Measurements from ENCODE around the gene OSBPL9. TPM values are rescaled to one million over a fixed set of nuclear protein-coding genes. Genes with fewer than 3 reads are reported as not detected.

Gene OSBPL9
- polyA plus RNA-seq, 4 donors, result 19.7 to 72.9 (median 31.8) TPM

DNA sequence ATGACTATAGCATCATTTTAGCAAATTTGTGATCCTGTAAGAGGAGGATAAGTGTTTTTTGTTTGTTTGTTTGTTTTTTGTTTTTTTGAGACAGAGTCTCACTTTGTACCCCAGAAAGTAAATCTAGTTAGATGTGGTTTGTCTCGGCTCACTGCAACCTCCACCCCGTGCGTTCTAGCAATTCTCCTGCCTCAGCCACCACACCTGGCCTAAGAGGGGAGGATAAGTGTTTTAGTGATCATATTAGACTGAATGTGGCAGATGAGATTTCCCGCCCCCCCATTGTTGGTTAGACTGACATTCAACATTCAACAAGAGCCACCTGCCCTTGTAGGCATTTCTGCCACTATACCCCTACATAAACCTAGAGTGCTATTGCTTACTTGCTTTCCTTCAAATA, 98.5 kb downstream of the OSBPL9 start:
- no peak for FAIRE-seq
- no peaks in the 10 kb centered on the region for H3K27me3 ChIP-seq (ENCODE audit: control insufficient read depth in 3 of 3, insufficient read depth in 3 of 3, low read length in 3 of 3)
- no peak overlapping the region for H3K27ac ChIP-seq (ENCODE audit: low read depth in 1 of 3, low read length in 2 of 3)
- H3K9me3 ChIP-seq (ENCODE audit: control insufficient read depth in 2 of 2, insufficient read depth in 1 of 2, low read depth in 1 of 2, low read length in 1 of 2), result no peaks in the 10 kb centered on the region
- H3K4me3 ChIP-seq (ENCODE audit: low read depth in 1 of 3, low read length in 3 of 3), result no peak overlapping the region
- WGBS, 3 donors, result 89 to 97% (median 94%) methylated on average over 4 of the region's 4 CpGs
- H3K4me1 ChIP-seq (ENCODE audit: control insufficient read depth in 3 of 3, insufficient read depth in 2 of 3, low read depth in 1 of 3, low read length in 2 of 3), result no peaks in the 10 kb centered on the region
- H3K36me3 ChIP-seq (ENCODE audit: control insufficient read depth in 3 of 3, insufficient read depth in 2 of 3, low read depth in 1 of 3, low read length in 3 of 3), result peaks cover 0 to 1% (median 0%) of the 10 kb centered on the region in 3 donors
- no peak for DNase-seq

- no peaks in the 10 kb centered on the region for H3K9me3 ChIP-seq (ENCODE audit: control insufficient read depth in 2 of 2, insufficient read depth in 1 of 2, low read depth in 1 of 2, low read length in 1 of 2)
- whole genome bisulfite sequencing, 3 donors, result 95 to 97% (median 96%) methylated on average over 3 of the region's 3 CpGs
- DNase-seq (no peak), FAIRE-seq (no peak)
- no peaks in the 10 kb centered on the region for H3K27me3 ChIP-seq (ENCODE audit: control insufficient read depth in 3 of 3, insufficient read depth in 3 of 3, low read length in 3 of 3)
- H3K27ac ChIP-seq (ENCODE audit: low read depth in 1 of 3, low read length in 2 of 3), result no peak overlapping the region
- no peak overlapping the region for H3K4me3 ChIP-seq (ENCODE audit: low read depth in 1 of 3, low read length in 3 of 3)
- peaks cover 0 to 2% (median 0%) of the 10 kb centered on the region in 3 donors for H3K36me3 ChIP-seq (ENCODE audit: control insufficient read depth in 3 of 3, insufficient read depth in 2 of 3, low read depth in 1 of 3, low read length in 3 of 3)
- H3K4me1 ChIP-seq (ENCODE audit: control insufficient read depth in 3 of 3, insufficient read depth in 2 of 3, low read depth in 1 of 3, low read length in 2 of 3), result no peaks in the 10 kb centered on the region
Measured at GRCh38 chr1:51716746-51717145, 99.9 kb downstream of the OSBPL9 start.

- no peak overlapping the region for H3K27ac ChIP-seq (ENCODE audit: low read depth in 1 of 3, low read length in 2 of 3)
- DNase-seq (no peak), FAIRE-seq (no peak)
- 91 to 97% (median 92%) methylated on average over 3 of the region's 3 CpGs for WGBS, 3 donors
- H3K4me1 ChIP-seq (ENCODE audit: control insufficient read depth in 3 of 3, insufficient read depth in 2 of 3, low read depth in 1 of 3, low read length in 2 of 3), result no peaks in the 10 kb centered on the region
- peaks cover 0 to 2% (median 0%) of the 10 kb centered on the region in 3 donors for H3K36me3 ChIP-seq (ENCODE audit: control insufficient read depth in 3 of 3, insufficient read depth in 2 of 3, low read depth in 1 of 3, low read length in 3 of 3)
- H3K4me3 ChIP-seq (ENCODE audit: low read depth in 1 of 3, low read length in 3 of 3), result no peak overlapping the region
- no peaks in the 10 kb centered on the region for H3K27me3 ChIP-seq (ENCODE audit: control insufficient read depth in 3 of 3, insufficient read depth in 3 of 3, low read length in 3 of 3)
- H3K9me3 ChIP-seq (ENCODE audit: control insufficient read depth in 2 of 2, insufficient read depth in 1 of 2, low read depth in 1 of 2, low read length in 1 of 2), result no peaks in the 10 kb centered on the region
Measured at GRCh38 chr1:51717842-51718241, 101.0 kb downstream of the OSBPL9 start.

DNA sequence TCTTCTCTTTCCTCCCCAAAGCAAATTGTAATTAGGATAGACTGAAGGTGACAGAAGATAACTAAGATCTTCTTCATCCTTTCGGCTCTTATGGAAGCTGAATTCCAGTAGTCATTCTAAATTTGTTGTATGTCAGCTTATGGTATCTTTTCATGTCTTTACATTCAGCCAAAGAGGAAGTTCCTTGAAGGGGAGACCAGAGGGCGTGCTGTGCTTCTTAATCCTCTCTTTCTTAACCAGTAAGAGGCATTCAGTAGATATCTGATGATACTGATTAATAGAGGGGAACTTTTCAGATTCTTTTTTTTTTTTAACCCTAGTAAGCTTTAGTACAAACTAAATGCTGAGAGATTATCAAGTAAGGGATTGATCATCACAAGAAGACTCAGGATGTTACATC, 102.3 kb downstream of the OSBPL9 start:
- H3K4me3 ChIP-seq (ENCODE audit: low read depth in 1 of 3, low read length in 3 of 3), result no peak overlapping the region
- H3K4me1 ChIP-seq (ENCODE audit: control insufficient read depth in 3 of 3, insufficient read depth in 2 of 3, low read depth in 1 of 3, low read length in 2 of 3), result no peaks in the 10 kb centered on the region
- H3K27ac ChIP-seq (ENCODE audit: low read depth in 1 of 3, low read length in 2 of 3), result no peak overlapping the region
- FAIRE-seq, result no peak
- 92 to 95% (median 93%) methylated on average over 2 of the region's 2 CpGs for WGBS, 3 donors
- H3K9me3 ChIP-seq (ENCODE audit: control insufficient read depth in 2 of 2, insufficient read depth in 1 of 2, low read depth in 1 of 2, low read length in 1 of 2), result no peaks in the 10 kb centered on the region
- peaks cover 0 to 2% (median 0%) of the 10 kb centered on the region in 3 donors for H3K36me3 ChIP-seq (ENCODE audit: control insufficient read depth in 3 of 3, insufficient read depth in 2 of 3, low read depth in 1 of 3, low read length in 3 of 3)
- H3K27me3 ChIP-seq (ENCODE audit: control insufficient read depth in 3 of 3, insufficient read depth in 3 of 3, low read length in 3 of 3), result no peaks in the 10 kb centered on the region
- DNase-seq, result no peak

DNA sequence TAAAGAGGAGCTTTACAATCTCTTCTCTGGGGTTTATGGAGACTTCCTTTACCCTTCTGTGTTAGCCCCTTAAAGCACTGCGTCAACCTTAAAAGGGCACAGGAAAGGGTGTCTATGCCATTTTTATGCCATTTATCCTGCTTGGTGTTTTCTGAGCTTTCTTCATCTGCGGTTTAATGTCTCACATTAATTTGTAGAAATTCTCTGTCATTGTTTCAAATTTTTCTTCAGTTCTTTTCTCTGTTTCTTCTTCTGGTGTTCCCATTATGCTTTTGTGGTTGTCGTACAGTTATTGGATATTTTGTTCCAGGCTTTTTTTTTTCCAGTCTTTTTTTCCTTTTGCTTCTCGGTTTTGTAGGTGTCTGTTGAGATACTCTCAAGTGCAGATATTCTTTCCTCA, 107.9 kb downstream of the OSBPL9 start:
- Histone ChIP-seq H3K4me1 (ENCODE audit: control insufficient read depth in 3 of 3, insufficient read depth in 2 of 3, low read depth in 1 of 3, low read length in 2 of 3) (peaks cover 0 to 2% (median 0%) of the 10 kb centered on the region in 3 donors), H3K4me3 (ENCODE audit: low read depth in 1 of 3, low read length in 3 of 3) (no peak overlapping the region), H3K36me3 (ENCODE audit: control insufficient read depth in 3 of 3, insufficient read depth in 2 of 3, low read depth in 1 of 3, low read length in 3 of 3) (peaks cover 0 to 2% (median 0%) of the 10 kb centered on the region in 3 donors), H3K27ac (ENCODE audit: low read depth in 1 of 3, low read length in 2 of 3) (no peak overlapping the region), H3K27me3 (ENCODE audit: control insufficient read depth in 3 of 3, insufficient read depth in 3 of 3, low read length in 3 of 3) (no peaks in the 10 kb centered on the region), H3K9me3 (ENCODE audit: control insufficient read depth in 2 of 2, insufficient read depth in 1 of 2, low read depth in 1 of 2, low read length in 1 of 2) (no peaks in the 10 kb centered on the region)
- no peak for FAIRE-seq
- no peak for DNase-seq
- WGBS, 3 donors, result 90 to 96% (median 95%) methylated on average over 4 of the region's 4 CpGs

DNA sequence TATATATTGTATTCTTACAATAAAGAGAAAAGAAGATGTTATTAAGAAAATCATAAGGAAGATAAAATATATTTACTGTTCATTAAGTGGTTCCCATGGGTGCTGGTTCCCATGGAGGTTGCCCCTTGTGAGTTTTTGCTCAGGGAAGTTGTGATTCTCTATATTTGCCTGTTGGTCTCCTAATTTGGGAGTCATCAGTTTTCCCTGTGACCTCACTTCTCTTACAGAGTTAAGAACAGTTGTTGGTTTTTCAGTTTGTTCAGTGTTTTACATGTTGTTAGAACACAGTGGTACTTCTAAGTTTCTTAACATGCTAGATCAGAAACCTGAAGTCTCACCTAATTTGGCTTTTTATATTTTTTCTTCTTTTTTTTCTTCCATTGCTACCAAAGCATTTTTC, 109.2 kb downstream of the OSBPL9 start:
- peaks cover 0 to 2% (median 0%) of the 10 kb centered on the region in 3 donors for H3K4me1 ChIP-seq (ENCODE audit: control insufficient read depth in 3 of 3, insufficient read depth in 2 of 3, low read depth in 1 of 3, low read length in 2 of 3)
- H3K4me3 ChIP-seq (ENCODE audit: low read depth in 1 of 3, low read length in 3 of 3), result no peak overlapping the region
- DNase-seq (no peak), FAIRE-seq (no peak)
- H3K36me3 ChIP-seq (ENCODE audit: control insufficient read depth in 3 of 3, insufficient read depth in 2 of 3, low read depth in 1 of 3, low read length in 3 of 3), result no peaks in the 10 kb centered on the region
- no peaks in the 10 kb centered on the region for H3K27me3 ChIP-seq (ENCODE audit: control insufficient read depth in 3 of 3, insufficient read depth in 3 of 3, low read length in 3 of 3)
- no peaks in the 10 kb centered on the region for H3K9me3 ChIP-seq (ENCODE audit: control insufficient read depth in 2 of 2, insufficient read depth in 1 of 2, low read depth in 1 of 2, low read length in 1 of 2)
- no peak overlapping the region for H3K27ac ChIP-seq (ENCODE audit: low read depth in 1 of 3, low read length in 2 of 3)

DNA sequence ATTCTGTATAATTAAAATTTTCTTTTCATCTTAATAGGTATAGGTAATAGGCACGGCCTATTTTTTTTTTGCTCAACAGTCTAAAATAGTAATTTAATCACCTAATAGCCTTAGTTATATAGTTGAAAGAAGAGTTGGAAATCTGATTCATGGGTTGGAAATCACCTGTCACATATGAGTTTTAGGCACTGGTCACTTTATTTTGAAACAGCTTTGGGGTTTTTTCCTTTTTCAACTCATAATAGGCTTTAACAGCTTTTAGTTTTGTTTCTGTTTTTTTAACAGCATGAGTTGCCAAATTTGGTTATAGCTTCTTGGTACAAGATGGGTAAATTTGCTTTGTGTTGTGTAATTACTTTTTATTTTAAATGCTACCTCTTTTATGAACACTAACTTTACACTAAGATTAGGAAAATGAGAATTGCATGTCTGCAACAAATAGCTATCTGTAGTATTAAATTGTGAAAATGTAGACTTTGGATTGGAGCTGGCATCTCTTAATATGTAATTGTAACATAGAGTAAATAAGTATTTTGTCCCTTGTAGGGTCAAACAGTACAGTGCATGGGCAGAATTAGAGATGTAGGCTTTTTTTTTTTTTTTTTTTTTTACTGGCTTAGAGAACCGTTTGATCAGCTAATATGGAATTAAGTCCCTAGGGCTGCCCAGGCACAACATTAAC, 109.8 kb downstream of the OSBPL9 start:
- Histone ChIP-seq H3K4me1 (ENCODE audit: control insufficient read depth in 3 of 3, insufficient read depth in 2 of 3, low read depth in 1 of 3, low read length in 2 of 3) (peaks cover 0 to 2% (median 0%) of the 10 kb centered on the region in 3 donors), H3K27me3 (ENCODE audit: control insufficient read depth in 3 of 3, insufficient read depth in 3 of 3, low read length in 3 of 3) (no peaks in the 10 kb centered on the region), H3K27ac (ENCODE audit: low read depth in 1 of 3, low read length in 2 of 3) (no peak overlapping the region), H3K9me3 (ENCODE audit: control insufficient read depth in 2 of 2, insufficient read depth in 1 of 2, low read depth in 1 of 2, low read length in 1 of 2) (no peaks in the 10 kb centered on the region), H3K4me3 (ENCODE audit: low read depth in 1 of 3, low read length in 3 of 3) (no peak overlapping the region), H3K36me3 (ENCODE audit: control insufficient read depth in 3 of 3, insufficient read depth in 2 of 3, low read depth in 1 of 3, low read length in 3 of 3) (no peaks in the 10 kb centered on the region)
- WGBS, 3 donors, result 73 to 77% (median 75%) methylated on average over 2 of the region's 2 CpGs
- DNase-seq (no peak), FAIRE-seq (no peak)

- 85 to 91% (median 91%) methylated on average over 4 of the region's 4 CpGs for WGBS, 3 donors
- DNase-seq (no peak), FAIRE-seq (no peak)
- no peaks in the 10 kb centered on the region for H3K36me3 ChIP-seq (ENCODE audit: control insufficient read depth in 3 of 3, insufficient read depth in 2 of 3, low read depth in 1 of 3, low read length in 3 of 3)
- no peak overlapping the region for H3K4me3 ChIP-seq (ENCODE audit: low read depth in 1 of 3, low read length in 3 of 3)
- H3K27ac ChIP-seq (ENCODE audit: low read depth in 1 of 3, low read length in 2 of 3), result no peak overlapping the region
- H3K9me3 ChIP-seq (ENCODE audit: control insufficient read depth in 2 of 2, insufficient read depth in 1 of 2, low read depth in 1 of 2, low read length in 1 of 2), result no peaks in the 10 kb centered on the region
- H3K4me1 ChIP-seq (ENCODE audit: control insufficient read depth in 3 of 3, insufficient read depth in 2 of 3, low read depth in 1 of 3, low read length in 2 of 3), result peaks cover 0 to 2% (median 0%) of the 10 kb centered on the region in 3 donors
- H3K27me3 ChIP-seq (ENCODE audit: control insufficient read depth in 3 of 3, insufficient read depth in 3 of 3, low read length in 3 of 3), result no peaks in the 10 kb centered on the region
Measured at GRCh38 chr1:51727366-51727765, 110.5 kb downstream of the OSBPL9 start.

Data from small intestine (tissue), 7 donors.